NCI-H2081 (cell line): Measurements from ENCODE around the gene APP.

Experiments used
- DNase-seq, 2 experiments: peaks; one replicate each; lab custom pipeline; 2025; lab: John Stamatoyannopoulos, UW

Gene APP

DNA sequence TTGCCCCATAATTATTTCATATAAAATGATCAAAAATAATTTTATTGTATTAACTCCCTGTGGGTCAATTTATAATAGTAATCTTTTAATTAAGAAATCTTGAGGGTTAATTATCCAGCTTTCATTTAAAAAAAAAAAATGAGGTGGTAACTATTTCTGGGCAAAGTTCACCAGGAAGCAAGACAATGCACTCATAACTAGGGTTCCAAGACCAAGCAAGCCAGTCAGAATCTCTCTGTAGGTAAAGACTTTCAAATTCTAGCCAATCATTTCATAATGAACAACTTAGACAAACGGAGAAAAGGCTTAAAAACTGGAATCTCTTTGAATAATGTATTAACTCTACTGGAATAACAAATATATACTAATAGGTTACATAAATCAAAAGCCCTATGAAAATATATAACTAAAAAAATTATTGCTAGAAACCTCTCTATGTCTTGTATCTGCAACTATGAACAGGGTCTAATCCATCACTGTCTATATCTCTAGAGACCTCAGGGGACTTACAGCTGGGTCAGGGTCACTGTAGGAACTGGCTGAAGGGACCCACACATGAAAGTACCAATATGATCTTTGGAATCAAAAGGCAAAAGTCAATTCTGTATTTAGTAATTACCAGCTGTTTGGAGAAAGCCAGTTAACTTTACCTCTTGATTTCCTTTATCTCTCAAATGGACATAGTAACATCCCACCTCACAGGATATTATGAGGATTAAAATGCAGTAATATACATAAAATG, 43.3 kb downstream of the APP start:
- no peak for DNase-seq

DNA sequence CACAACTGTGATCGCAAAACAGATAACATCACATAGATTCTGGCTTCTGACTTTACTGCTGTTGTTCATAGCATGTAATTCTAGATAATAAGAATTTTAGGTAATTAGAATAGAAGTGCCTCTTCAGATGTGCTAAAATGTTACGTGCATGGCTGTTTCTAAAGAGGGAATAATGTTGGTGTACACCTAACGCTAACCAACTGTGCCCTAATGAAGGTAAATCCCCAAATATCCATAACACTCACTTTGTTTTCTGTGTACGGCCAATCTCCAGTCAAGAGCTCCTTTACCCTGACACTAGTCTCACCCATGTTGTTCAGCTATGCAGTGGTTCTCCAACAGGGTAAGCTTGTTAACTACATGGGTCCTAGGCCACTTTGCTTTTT, 44.4 kb downstream of the APP start:
- DNase-seq = no peak

DNA sequence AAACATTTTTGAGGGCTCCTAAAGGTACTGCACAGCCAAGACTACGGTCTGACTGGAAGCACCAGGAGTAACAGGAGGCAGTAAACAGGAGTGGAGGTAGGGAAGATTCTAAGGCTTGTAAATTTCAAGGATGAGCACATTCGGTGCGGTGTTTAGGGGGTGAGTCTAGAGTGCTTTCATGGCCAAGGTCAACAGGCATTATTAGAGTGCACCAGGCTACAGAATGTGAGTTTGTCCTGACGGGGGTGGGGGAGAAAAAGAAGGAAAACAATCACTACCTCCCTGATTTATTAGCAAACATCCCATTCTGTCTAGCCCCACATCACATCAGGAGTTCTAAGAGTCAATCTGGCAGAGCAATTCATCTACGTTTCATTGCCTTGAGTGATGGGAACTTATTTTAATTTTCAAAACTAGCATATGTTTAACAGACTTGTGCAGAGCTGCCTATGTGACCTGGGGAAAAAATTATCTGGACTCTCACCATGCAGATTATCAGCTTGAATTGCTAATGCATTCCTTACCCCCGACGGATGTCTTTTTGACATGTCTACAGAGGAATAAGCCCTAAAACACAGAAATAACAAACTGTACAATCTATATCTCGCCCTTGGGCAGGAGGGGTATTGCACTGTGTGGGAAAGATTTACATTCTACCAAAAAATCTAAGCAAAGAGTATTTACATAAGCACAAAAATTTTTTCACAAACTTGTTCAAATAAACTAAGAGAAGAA, 45.0 kb downstream of the APP start:
- no peak for DNase-seq

DNA sequence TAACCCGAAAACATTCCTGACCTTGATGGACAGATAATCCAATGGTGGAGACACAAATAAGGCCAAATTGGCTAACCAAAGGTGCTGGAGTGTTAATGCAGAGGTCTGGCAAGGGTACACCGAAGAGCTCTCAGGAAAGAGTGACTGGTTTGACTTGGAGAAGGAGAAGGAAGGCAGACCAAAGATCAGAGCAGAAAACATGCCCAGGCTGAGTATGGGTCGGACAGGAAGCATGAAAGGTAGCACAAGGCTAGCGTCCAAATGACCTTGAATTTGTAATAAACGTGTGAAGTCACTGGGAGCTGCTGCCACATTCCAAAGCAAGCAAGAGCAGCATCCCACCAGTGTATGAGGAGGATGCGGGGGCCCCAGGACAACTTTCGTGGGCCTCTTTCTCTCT, 45.7 kb downstream of the APP start:
- DNase-seq = no peak

DNA sequence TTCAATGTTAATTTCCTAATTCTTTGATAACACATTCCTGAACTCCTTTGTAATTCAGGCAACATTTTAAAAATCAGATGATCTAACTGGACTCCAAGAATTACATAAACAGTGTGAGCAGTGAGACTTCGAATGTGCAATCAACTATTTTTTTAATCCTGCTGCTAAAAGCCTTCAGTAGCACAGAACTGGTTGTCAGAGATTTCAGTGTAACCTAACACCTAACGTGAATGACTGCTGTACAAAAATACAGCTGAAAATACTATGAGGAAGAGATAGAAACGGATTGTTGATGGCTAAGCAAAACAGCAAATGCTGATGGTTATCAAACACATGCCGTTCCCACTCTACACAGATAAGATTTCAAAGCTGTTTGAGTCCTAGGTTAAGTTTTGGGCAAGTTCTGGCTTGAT, 46.1 kb downstream of the APP start:
- DNase-seq = no peak

DNA sequence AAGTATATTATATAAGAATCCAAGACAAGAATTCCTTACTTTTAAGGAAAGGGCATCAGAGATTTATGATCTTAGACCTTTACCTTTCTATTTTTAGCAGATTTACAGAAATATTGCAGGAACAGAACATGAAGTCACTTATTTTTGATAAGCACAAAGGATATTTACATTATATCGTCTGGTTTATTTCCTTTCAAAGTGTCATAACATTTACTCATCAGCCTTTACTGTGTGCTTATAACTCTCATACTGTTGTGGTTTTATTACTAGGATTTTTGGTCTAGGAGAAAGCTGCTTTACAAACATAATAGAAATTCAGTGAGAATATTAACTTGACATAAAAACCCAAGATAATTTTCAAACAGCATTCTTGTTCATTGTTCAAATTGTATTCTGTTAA, 47.6 kb downstream of the APP start:
- no peak for DNase-seq

DNA sequence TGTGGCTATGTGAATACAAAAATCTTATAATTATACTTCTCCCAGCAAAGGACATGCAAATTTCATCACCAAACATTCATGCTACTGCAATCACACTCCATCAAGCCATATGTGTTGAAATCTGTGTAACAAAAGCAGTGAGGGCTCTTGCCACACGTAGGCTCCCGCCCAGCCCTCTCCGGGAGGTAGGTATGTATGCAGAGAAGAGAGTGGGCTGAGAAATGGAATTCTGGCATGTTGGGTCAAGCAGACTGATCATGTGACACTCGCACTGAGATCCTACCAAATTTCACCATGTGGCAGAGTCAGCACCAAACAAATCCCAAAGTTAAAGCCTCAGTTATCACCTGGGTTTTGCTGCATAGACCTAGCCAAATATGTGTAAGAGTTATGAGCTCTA, 49.7 kb downstream of the APP start:
- DNase-seq = no peak

DNA sequence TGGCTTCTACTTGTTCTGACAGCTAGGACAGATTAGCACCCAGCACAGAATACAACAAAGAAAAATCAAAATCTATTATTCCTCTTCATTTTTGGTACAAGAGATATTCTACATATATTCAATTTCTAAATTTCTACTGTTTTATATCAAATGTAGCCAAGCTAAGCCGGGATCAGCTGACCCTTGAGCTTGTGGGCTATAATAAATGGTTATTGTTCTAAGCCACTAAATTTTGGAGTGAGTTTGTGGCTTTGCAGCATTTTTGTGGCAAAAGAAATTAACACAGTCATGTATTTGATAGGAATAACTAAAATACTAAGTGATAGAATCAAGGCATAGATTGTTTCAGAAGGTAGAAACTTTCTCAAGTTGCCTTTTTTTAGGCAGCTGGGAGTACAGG, 50.7 kb downstream of the APP start:
- DNase-seq = no peak

DNA sequence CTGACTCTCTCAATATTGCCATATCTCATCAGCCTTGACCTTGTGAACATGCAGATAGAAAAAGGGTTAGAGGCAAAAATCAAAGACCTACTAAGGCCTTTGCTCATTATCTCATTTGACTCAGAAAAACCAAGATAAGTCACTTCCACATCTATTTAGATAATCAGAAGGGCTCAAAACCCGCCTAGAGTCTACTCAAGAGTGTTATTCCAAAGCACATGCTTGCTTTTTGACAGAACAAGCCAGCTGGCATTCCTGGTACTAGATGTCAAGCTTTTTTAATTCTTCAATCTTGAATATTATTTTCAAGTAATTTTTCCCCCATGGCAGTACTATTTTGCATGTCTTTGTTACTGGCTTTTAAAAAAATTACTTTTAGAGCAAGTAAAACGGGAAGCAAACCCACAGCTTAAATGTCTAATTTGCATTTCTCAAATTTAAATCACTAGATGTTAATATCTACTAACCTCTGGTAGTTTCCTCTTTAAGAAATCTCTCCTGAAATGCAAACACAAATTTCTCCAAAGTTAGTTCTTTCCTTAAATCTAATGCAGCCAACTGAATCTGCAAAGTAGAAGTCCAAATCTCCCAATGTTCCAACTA, 51.5 kb downstream of the APP start:
- no peak for DNase-seq

DNA sequence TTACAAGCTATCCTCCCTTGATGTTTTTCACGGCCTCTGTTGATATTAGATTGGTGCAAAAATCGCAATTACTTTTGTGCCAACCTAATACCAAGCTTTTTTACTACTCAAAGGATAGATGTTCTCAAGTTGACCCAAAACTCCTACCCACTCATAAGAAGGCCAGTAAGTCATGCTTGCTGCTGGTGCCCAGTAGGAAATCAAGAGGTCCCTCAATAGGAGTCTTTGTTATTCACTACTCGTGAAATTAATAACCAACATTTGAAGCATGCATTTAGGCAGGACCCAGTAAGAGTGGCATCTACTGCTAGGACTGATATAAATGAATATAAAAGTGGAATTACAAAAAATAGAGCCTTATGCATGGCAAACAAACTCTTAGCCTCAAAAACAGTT, 52.6 kb downstream of the APP start:
- no peak for DNase-seq

DNA sequence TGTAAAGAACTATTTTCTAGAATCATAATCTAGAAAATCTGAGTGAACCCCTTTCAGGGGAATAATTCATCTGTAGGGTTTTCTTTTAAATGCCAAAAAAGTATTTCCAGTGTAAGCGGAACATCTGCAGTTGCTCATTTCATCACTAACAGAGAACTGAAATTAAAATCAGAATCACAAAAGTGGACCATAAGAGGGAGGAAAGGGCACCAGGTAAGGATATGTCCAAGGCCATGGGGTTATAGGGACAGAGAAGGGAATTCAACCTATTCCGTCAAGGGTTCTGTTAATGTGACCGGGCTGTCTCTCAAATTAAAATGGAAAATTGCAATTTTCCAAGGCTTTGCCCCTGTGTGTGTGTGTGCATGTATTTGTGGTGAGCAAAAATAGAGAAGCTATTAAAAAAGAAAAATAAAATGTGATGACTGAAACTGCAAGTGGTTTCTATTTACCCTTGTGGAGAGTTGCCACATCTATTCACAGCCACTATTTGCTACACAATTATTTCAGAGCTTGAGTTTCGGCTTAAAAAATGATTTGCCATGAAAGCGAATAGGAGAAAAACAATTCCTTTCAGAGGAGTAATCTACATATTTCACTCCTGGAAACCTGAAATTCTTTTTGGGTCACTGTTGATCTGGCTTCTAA, 53.1 kb downstream of the APP start:
- peak; percentile 22 to 79 for DNase-seq

DNA sequence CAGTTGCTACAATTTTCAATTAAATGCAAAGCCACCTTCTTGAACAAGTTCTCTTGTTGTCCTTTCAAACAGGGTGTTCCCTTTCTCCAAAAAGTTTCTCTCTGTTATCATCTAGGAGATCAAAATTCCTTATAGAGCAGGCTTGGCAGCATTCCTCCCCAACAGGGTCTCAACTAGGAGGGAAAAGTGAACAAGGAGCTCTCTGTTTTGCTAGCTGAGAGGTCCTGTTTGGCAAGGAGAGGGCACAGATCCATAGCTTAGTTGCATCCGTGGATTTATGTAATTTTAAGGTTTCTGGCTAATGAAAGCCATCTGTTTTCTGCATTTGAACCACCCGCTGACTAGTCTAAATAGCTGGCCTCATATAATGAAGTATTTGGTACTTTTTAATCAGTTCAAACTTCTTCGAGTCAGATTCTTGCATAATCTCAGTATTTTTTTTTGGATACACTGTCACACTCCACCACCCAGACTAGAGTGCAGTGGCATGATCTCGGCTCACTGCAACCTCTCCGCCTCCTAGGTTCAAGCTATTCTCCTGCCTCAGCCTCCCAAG, 54.0 kb downstream of the APP start:
- DNase-seq = no peak

DNA sequence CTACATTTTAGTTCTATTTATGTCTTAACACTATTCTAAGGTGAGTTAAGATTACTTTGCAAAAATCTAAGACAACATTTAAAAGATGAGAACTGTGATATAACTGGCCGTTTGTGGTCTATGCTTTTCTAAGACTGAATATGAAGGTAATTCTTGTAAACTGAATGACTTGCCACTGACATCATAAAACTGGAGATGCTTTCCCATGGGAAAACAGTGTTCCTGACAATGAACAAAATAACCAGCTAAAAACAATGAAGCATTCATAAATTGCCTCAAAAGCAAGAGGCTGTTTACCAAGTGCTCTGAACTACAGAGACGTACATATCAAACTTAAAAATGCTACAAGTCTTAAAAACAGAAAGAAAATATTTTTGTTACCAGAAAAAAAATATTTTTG, 54.7 kb downstream of the APP start:
- DNase-seq = no peak

DNA sequence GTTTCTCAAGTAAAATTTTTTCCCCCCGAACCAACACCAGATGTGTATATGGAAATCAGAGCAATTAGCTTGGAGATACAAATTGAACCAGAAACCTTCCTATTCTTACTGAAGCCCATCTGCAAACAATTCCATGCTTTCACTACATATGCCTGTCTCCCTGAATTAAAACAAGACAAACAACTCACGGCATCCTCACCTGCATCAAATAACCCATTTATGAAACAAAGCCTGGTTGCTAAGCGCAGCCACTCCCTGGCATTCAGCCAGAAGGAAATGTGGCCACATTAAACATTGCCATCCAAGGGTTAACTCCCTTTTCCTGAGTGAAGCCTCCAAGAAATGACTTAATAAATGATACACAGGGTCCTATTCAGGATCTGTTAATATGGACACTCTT, 55.3 kb downstream of the APP start:
- peak; percentile 87 to 95 for DNase-seq

DNA sequence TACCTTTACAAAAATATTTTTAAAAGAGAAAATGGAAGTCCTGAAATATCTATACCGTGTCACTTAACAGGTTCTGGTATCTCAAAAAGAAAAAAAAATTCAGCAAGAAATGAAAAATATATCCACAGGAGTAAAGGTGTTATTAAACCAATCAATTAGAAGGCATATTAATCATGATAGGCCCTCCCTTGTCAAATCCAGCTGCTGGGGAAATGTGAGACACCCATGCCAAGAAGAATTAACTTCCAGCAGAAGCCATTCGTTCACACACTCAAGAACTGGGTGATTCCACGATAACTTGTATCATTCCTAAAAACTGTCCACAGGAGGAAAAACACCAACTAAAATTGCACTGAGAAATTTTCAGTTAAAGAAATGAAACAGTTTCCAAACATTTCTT, 57.6 kb downstream of the APP start:
- no peak for DNase-seq

DNA sequence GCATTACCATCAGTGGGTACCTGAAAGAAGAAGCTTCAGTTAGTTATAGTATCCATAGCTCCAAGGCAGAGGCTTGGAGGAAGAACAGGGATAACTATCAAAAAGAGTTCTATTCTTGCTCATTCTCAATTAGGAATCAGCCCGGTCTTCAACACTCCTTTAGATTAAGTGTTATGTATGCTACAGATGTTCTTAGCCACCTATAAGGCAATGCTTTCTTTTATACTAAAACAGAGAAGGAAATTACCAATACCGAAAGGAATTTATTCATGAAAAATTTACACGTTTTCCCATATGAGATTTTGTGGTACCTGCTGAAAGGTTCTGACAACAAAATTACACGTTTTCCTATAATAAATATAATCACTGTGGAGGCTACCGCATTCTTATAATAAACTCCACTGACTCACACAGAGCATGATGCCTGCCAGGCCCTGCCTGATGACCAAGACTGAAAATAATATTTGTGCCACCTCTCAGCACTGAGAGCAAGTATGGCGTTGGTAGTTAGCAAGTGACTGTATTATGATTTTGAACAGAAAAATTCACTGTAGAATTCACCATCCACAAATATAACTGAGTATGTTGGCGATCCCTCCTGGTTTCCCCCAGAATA, 58.3 kb downstream of the APP start:
- no peak for DNase-seq

DNA sequence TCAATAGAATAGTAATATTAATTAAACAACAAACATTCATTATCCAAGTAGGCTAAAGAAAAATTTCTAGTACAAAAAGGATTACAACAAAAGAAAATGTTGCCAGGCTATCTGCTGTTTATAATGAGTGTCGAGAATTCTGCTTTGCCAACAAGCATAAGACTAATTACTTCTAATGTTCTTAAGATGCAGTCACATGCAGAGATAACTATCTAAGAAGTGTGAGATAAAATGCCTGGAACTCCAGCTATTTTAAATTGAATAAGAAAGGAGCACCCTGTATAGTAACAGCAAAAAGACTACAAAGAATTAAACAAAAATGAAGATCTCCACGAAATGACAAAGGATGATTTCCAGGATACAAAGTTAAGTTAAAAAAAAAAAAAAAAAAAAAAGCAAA, 59.9 kb downstream of the APP start:
- no peak for DNase-seq

DNA sequence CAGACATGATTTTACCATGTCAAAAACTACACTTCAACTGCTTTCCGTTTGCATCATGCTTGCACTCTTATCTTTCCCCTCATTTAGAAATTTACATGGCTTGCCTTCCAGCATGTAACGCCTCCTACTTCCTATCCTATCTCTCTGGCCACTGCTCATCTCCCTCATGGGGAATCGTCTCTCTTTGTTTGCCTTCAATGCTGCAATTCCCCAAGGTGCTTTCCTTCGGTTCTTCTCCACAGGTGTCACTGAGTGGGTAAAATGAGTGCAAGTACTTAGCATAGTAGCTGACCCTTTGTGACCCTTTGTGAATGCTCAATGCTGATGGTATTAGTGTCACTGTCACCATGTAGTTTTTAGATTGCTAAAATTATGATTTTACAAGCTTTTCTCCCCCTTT, 63.1 kb downstream of the APP start:
- no peak for DNase-seq

DNA sequence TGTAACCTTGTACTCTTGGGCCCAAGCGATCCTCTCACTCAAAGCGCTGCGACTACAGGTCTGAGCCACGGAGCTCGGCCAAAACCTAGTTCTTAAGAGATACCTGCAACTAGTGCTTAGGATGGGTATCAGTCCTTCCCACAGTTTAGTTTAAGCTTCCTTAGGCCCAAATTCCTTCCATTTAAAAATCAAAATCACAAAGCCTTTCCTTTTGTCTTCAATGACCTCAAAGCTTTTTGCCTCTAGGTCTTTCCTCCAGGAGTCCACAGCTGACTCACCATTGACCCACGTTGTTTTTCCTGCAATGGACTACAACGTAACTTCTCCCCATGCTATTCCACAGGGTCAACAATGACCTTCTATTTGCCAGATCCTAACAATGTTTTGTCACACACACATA, 64.0 kb downstream of the APP start:
- no peak for DNase-seq

DNA sequence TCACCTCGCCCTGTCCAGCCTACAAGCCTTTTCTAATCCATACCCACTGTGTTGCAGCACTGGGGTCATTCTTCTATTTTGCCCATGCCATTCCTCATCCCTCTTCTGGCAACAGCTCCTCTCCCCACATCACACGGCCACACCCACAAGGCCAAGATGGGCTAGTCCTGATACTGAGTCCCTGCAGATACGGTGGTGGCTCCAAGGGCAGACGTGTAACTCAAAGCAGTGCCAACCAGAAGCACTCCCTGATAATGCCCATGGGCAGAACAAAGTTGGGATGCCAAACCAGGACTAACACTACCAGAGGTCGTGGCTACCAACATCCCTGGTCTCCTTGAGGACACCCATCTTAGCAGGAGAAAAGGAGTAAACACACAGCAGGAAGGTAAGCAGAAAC, 64.8 kb downstream of the APP start:
- DNase-seq = no peak

DNA sequence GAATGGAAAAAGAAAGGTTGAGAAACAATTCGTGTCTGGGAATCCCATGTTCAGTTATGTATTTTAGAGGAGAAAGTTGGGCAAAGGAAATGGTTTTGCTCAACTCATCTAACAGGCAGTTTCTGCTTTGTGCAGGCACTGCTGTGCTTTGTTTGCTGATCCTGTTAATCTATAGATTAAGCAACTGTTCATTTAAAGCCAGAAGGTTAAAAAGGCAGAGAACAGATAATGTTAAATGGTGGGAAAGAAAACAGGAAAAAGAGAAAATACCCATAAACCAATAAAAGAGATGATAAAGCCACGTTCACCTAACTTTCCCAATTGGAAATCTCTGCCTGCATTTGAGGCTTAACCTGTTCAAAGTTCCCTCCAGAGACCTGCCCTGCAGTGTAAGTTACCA, 70.0 kb downstream of the APP start:
- peak in 1 of 2 experiments; percentile 4 for DNase-seq

DNA sequence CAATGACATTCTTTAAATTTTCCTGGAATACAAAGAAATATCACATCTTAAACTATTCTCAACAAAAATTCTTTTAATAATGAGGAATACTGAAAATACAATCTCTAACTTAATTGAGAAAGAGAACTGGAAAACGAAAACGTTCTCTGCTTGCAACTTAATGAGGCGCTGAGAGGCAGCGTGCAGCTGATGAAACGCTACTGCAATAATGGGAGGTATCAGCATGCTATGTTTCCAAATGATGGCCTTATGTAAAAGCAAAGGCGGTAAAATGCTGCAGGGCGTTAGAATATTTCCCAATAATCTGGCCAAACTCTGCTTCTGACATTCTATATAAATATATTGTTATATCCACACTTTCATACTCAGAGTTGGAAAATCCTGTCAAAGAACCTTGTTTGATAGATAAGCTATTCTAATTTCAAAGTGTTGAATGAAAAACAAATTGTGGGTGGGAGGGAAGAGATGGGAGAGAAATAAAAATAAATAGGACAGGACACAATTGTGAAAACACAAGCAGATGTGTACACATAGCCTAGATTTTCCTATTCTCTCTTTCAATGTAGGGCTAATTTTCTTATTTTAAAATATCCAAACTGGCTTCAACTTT, 70.9 kb downstream of the APP start:
- DNase-seq = peak; percentile 38 to 60
